GM19324 (cell line): ENCODE measurements around the gene KIDINS220.
A peak's percentile ranks its signal among the peaks of the same experiment; 100 is the strongest.

Experiments
- ATAC-seq: cut with Tn5 transposase; IDR thresholded peaks from one replicate; pipeline ENCODE4 v1.9.1; 2021; ENCODE audit warnings: mild to moderate bottlenecking, moderate library complexity; ENCODE audit not compliant: unreplicated experiment, low FRiP score

KIDINS220 gene

DNA sequence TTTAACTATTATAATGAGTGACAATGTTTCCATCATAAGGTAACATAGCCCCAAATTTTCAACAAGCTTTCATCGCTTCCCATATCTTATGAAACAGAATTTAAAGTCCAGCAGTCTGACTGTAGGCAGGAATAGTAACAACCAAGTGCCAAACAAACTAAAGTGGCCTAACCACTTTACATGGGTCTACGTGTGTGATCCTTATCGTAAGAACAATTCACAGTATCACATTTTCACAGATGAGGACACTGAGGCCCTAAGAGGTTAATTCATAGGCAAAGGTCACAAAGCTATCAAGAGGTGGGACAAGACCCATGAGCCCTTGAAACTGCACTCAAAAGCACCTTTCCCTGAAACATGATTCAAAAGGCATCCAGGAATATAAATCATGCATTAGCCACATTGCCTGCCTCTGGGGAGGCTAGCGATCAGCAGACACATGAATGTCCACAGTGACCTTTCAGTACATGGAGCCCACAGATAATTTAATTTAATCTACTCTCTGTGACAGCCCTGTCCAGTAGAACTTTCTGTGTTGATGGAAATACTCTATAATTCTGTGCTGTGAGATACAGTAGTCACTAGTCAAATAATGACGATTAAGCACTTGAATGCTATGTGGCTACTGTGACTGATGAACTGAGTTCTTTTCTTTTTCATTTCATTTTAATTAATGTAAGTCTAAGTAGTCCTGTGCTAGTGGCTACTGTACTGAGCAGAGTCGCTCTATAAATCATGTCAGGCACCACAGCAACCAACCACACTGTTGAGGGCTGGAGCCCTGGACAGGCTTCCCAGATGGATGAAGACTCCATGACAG is 30.3 kb downstream of the KIDINS220 start:
- ATAC-seq, result no peak

DNA sequence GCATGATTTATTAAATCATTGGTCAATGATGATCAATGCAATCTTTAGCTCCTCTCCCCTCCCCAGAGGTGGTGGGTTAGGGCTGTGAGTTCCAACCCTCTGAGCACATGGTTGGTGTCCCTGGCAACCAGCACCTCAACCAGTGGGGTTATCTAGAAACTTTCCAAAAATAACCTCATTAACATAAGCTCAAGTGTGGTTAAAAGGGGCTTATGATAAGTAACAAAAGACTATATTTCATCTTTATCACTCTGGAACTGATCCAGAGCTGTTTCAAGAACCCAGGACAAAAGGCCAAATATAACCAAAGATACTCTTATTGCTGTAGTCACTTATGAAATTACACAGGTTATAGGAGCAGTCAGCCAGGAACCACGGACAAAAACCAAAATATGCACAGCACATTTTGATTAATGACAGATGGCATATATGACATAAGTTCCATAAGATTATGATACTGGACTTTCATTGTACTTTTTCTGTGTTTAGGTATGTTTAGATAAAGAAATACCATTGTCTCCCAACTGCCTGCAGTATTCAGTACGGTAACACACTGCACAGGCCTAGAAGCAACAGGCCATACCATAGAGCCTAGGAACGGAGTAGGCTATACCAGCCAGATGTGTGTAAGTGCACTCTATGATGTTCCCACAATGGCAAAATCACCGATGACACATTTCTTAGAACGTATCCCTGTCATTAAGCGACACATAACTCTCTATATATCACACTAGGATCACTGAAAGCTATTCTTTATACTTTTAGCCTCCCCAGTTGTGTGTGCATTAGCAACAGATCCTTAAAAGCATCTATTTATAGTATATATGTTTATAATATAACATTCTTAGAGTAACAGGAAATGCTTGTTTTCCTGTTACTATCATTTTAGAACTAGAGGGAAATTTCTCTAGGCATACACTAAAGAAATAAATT is 31.9 kb downstream of the KIDINS220 start:
- ATAC-seq, result no peak

DNA sequence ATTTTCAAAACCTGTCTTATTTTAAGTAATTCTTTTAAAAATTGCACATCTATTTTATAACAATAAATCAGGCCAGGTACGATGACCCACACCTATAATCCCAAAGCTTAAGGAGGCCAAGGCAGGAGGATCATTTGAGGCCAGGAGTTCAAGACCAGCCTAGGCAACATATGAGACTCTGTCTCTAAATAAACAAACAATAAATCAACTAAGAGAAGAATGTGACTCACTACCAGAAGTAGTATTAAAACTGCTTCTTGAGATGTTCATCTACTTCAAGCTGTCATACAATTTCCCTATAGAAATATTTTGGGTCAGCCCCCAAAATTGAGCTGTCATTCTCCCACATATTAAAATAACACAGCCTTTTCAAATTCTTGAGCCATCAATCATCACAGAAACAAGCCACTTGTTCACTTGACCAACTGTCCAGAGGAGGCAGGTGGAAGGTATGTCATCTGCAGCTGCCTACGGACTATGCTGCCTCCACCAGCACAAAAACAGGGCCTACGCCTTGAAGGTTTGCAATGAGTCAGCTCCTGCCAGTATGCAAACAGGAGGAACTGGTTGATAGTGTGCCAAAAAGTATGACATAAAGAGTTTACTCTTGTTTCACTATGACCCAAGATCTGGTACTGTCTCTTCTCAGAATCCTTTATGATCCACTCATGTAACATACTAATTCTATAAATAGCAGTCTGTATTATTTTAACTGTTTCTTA is 33.6 kb downstream of the KIDINS220 start:
- ATAC-seq, result peak; percentile 72

DNA sequence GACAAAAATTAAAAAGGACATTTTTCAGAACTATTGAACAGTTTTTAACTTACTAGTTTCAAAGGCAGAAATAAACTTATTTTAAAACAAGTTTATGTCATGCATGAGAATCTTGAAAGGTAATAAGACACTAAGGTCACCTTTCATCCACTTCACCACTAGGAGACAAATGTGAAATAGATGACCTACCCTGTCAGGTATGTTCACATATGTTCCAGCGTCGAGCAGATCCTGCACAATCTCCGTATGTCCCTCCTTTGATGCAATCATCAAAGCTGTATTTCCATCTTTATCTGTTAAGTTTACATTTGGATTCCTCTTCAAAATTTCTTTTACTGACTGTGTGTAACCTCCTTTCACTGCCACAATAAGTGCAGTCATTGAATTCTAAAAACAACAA is 34.7 kb downstream of the KIDINS220 start:
- no peak for ATAC-seq

DNA sequence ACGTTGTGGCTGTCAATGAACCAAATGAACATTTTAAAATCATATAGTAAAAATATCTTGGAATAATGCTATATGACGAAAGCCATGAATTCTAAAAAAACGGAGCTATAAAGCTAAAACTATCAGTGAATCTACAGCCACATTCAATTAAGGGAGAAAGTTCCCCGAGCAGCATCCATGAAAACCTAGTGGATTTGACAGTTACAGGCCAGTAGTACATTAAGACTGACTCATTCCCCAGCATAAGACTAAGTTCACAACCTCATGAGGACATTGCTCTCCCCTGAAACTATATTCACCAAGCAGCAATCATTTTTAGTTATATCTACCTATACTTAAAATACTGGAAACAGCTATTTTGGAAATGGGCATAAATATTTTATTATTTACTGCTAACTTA is 36.6 kb downstream of the KIDINS220 start:
- ATAC-seq, result no peak

GRCh38 chr2:8800218-8800617 is 37.2 kb downstream of the KIDINS220 start:
- ATAC-seq, result no peak

- ATAC-seq, result no peak
These were observed 38.4 kb downstream of the KIDINS220 start for GRCh38 chr2:8799004-8799403.

DNA sequence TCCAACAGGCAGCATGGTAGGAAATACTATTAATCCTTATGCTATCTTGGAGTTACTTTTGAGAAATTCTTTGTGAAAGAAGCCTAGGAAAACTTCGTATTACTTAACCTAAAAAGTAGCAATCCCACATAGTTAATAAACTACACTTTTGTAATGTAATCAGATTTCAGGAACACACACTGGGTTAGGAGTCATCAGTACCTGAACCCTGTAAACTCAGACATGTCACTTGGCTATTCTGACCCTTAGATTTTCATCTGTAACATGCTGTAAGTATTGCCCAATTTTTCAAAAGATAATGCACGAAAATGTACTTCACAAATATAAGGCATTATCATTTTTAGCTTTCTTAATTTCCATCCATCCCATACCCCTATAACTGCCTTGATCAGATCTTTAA is 39.0 kb downstream of the KIDINS220 start:
- no peak for ATAC-seq

DNA sequence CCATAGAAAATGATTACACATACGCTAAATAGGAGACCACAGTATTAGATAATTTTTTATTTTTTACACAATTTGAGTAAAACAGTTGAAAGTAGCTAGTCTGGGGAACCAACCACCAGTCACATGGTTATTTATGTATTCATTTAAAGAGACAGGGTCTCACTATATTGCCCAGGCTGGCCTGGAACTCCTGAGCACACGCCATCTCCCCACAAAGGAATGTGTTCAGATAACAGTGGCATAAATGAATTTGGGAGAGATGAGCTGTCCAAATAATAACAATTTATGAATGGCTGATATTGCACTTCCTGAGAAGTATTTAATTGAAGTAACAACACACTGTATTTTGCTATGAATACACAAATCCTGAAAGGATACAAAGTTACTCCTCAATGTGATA is 39.7 kb downstream of the KIDINS220 start:
- no peak for ATAC-seq

DNA sequence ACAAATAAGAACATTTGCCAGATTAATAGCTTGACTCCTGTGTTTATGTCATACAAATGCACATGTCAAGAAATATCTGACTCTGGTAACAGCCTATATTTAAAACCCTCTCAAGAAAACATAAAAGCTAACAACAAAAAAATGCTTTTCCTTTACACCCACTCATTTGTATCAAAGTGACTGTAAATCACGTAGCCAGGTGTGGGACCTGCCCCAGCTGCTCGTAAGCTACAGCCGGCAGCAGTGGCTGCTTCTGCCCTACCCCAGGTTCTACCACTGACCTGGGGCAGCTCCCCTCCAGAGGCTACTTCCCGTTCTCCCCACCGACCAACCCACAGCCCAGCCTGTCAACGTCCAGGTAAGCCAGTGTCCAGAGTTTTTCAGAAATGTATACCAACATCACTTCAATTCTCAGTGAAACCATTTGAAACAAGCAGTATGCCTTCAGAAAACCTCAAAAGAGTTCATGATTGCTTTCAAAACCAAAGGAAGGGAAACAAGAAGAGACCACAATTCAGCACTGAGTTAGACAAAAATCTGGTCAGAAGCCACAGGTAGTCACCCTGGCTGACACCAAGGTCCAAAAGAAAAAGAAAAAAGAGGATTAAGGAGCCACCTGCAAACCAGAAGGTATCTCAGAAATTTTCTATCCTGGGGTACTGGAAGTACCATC is 40.4 kb downstream of the KIDINS220 start:
- ATAC-seq, result no peak

DNA sequence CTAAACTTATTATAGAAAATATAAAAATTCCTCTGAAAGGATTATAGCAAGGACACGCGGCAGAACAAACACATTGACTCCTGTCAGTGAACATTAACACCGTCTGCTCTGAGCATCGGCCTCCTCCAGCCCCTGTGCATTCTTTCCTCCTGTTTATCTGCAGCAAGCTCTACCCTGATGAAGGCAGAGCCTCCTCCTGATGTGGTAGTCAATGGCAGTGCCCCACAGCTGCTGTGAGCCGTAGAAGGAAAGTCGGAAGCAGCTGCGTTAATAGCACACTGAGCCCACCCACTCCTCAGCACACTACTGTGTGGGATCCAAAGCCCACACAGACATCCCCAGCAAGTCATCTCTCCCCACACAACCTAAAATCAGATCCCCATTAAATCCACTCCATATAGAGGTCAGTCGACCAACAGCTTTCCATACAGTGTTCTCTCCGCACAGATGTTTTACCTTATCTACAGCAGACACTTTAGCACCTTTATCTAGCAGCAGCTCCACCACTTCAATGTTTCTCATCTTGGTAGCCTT is 41.0 kb downstream of the KIDINS220 start:
- ATAC-seq, result no peak

DNA sequence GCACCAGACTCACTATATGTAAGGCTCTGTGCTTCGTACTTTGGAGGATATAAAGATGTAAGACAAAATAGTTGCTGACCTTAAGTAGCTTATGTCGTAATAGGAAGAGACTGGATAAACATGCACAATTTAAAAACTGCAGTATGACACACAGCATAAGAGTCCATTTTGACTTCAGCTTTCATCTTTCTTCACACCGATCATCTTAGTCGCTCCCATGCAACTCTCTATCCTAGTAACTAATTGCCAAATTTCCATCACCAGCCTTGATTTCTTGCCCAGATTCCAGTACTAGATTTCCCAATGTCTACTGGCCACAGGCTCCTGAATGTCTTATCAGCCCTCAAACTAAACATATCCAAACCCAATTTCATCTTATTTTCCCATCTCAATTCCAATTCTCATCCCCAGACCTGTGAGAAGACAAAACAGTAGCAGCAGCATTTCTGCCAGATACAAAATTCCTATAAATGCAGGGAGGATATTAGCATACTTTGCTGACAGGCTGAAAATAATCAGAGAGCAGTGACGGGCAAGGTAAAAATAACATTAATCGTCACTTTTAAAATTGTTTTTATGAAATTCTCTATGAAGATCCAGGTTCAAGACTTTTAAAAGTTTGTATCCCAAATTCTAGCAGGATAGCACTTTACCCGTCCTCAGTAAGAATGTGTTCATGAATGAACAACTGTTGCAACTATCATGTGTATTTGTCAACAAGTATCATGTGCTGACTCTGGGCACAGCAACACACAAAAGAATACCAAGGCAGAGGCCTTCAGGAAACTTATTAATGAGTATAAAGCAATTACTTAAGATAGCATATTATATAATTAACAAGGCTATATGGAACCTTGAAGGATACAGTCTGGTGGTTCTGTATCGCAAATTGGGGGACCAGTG is 42.2 kb downstream of the KIDINS220 start:
- no peak for ATAC-seq

DNA sequence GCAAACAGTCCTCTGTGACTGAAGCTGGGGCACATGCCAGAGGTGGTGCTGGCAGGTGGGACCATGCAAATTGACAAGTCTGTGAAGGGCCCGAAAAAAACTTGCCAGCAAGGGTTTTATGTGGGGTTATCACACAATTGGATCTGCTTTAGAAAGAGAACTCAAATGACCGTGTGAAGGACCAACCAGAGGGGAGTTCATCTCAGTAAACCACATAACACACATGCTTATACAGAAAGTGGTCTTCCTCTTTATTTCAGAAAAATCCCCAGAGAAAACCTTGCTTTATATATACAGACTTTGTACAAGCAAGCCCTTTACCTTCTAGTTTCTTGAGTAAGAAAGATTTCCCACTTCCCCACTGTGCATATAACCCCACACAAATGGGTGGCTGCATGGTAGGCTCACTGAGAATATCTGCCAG is 46.7 kb downstream of the KIDINS220 start:
- no peak for ATAC-seq

- ATAC-seq, result no peak
These were observed 51.0 kb downstream of the KIDINS220 start for GRCh38 chr2:8786463-8786862.

GRCh38 chr2:8779795-8780671 is 57.4 kb downstream of the KIDINS220 start:
- ATAC-seq, result no peak

- no peak for ATAC-seq
These were observed 63.0 kb downstream of the KIDINS220 start for GRCh38 chr2:8774371-8774770.

DNA sequence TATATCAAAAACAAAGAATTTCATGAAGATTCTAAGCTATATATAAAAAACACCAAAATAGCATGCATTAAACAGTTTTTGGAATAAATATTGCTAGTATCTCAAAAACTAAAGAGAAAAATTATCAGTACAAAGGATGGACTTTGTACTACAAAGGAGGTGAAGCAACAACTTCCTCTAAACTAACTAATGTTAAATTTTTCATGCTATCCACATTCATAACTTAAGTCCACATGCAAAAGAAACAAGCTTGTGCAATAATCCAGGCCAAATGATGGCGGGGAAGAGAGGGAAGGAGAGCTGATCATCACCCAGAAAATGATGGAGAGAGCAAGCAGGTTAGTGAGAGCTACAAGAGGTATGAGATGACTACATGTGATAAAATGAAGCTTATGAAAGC is 70.1 kb downstream of the KIDINS220 start:
- ATAC-seq, result no peak

DNA sequence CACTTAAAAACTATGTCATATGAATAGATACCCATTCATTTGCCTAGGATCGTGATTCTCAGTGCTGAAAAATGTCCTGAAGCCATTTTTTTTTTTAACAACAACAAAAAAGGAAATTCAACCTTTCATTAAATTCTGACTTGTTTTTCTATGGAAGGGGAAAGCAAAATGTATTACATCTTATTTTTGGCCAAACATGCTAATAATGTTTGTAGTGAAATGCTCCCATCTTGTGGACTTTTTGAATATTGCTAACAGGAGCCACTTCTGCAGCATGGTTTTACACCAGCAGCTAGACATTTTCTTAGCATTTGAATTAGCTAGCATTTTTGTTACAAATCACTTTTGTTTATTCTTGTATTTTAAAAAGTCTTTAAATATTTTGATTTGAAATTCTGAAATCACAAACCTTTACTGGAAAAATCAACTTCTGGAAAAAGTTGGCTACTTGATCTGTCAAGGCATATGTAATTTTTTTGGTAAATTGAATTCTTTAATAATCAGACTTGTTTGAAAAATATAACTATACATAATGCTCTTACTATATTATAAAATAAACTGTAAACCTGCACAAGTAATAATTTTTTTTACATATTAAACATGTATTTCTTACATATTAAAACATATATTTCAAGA is 75.8 kb downstream of the KIDINS220 start:
- ATAC-seq, result no peak
